Epithelial cell of proximal tubule (primary cell): ENCODE data around the gene COMMD10. TPM values are rescaled to one million over a fixed set of nuclear protein-coding genes. Genes with fewer than 3 reads are reported as not detected.

Experiments
- DNase-seq: peaks from one replicate; pipeline ENCODE4 v3.0.0-alpha.2; 2011; ENCODE audit warnings: low read depth
- H3K4me3 ChIP-seq: 2 replicates; pipeline ENCODE4 v1.5.1; 2011; ENCODE audit warnings: low read depth, mild to moderate bottlenecking, low read length
- CTCF ChIP-seq: conservative IDR thresholded peaks from 2 replicates; pipeline ENCODE4 v1.5.1; 2012; ENCODE audit warnings: low read depth, mild to moderate bottlenecking, low read length
- total RNA-seq: library from RNA; depleted of rRNA; stranded (reverse); fragments of >200 nt; gene quantifications from 2 replicates; pipeline ENCODE4 v1.2.3, GENCODE V29; 2015

The COMMD10 gene
- total RNA-seq, 1 donor from 2014 or later = 32.2 TPM

- no peak for DNase-seq
- H3K4me3 ChIP-seq = no peak overlapping the region
- no peak for TF ChIP-seq CTCF
Measured at GRCh38 chr5:116234681-116235080, 149.9 kb downstream of the COMMD10 start.

- DNase-seq = no peak
- no peak overlapping the region for H3K4me3 ChIP-seq
- peak; percentile 42 for TF ChIP-seq CTCF
Measured at GRCh38 chr5:116237917-116238500, 153.2 kb downstream of the COMMD10 start.

GRCh38 chr5:116242343-116242742 is 157.5 kb downstream of the COMMD10 start:
- H3K4me3 ChIP-seq = no peak overlapping the region
- TF ChIP-seq CTCF = no peak
- DNase-seq = no peak

GRCh38 chr5:116248432-116248831 is 163.6 kb downstream of the COMMD10 start:
- TF ChIP-seq CTCF = no peak
- H3K4me3 ChIP-seq = no peak overlapping the region
- DNase-seq = no peak

- no peak for TF ChIP-seq CTCF
- no peak for DNase-seq
- no peak overlapping the region for H3K4me3 ChIP-seq
Measured at GRCh38 chr5:116249648-116250047, 164.8 kb downstream of the COMMD10 start.

GRCh38 chr5:116256717-116257116 is 171.9 kb downstream of the COMMD10 start:
- H3K4me3 ChIP-seq = no peak overlapping the region
- no peak for TF ChIP-seq CTCF
- no peak for DNase-seq

GRCh38 chr5:116265471-116265870 is 180.6 kb downstream of the COMMD10 start:
- no peak for DNase-seq
- TF ChIP-seq CTCF = no peak
- H3K4me3 ChIP-seq = no peak overlapping the region
